ENCODE measurements around the gene TPD52L1. TPM values are rescaled to one million over a fixed set of nuclear protein-coding genes. Genes with fewer than 3 reads are reported as not detected.

TPD52L1 gene
- total and polyA plus RNA-seq, 7 donors, result 8.1 to 98.9 (median 61.0) TPM

DNA sequence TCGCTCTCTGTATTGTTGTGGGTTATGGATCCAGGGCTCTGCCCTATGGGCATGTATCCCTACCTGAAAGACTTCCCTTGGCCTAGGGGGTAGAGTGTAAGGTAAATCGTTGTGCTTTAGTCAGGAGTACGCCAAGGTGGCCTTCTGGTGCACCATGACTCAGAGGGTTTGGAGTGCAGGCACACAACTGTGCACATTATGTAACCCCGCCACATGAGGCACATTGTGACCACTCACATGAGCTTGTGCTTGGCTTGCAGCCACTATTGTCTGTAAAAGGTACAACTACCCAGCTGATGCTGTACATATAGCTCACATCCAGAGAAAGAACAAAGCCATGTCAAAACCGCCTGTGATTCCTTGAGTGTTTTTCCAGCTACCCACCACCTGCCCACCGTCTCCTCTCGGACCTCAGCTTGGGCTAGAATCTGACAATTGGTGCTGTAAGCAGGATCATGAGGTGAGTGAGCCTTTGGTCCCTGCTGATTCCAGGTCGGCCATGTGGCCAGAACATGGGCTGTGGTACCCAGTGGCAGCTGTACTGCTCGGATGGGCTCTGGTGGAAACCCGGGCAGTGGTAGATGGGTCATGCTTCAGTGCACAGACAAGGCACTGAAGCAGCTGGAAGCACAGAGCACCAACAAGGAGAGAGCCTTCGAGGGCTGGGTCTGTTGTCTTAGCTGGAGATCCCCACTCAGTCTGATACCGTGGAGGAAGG, 114.4 kb downstream of the TPD52L1 start:
- H3K27me3 ChIP-seq, result no peaks in the 10 kb centered on the region
- peaks cover 0 to under 1% (median 0%) of the 10 kb centered on the region in 4 donors for H3K4me1 ChIP-seq
- H3K9me3 ChIP-seq, result no peaks in the 10 kb centered on the region
- intact Hi-C loops (cut with DNase I), result no loop called here
- no peak overlapping the region for H3K27ac ChIP-seq
- peaks cover 0 to 11% (median 5%) of the 10 kb centered on the region in 4 donors for H3K36me3 ChIP-seq
- no peak overlapping the region for H3K4me3 ChIP-seq
- WGBS, 2 donors, result 95 to 96% methylated on average over 12 of the region's 12 CpGs
- no peak for TF ChIP-seq POLR2A (IDR thresholded peaks at IDR 0.05)
- no peak for TF ChIP-seq POLR2AphosphoS5 (IDR thresholded peaks at IDR 0.05)
- TF ChIP-seq, protein P1, sequence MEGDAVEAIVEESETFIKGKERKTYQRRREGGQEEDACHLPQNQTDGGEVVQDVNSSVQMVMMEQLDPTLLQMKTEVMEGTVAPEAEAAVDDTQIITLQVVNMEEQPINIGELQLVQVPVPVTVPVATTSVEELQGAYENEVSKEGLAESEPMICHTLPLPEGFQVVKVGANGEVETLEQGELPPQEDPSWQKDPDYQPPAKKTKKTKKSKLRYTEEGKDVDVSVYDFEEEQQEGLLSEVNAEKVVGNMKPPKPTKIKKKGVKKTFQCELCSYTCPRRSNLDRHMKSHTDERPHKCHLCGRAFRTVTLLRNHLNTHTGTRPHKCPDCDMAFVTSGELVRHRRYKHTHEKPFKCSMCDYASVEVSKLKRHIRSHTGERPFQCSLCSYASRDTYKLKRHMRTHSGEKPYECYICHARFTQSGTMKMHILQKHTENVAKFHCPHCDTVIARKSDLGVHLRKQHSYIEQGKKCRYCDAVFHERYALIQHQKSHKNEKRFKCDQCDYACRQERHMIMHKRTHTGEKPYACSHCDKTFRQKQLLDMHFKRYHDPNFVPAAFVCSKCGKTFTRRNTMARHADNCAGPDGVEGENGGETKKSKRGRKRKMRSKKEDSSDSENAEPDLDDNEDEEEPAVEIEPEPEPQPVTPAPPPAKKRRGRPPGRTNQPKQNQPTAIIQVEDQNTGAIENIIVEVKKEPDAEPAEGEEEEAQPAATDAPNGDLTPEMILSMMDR (IDR thresholded peaks at IDR 0.05), result no peak
- TF ChIP-seq EP300 (IDR thresholded peaks at IDR 0.05), result no peak
- DNase-seq, result no peak

DNA sequence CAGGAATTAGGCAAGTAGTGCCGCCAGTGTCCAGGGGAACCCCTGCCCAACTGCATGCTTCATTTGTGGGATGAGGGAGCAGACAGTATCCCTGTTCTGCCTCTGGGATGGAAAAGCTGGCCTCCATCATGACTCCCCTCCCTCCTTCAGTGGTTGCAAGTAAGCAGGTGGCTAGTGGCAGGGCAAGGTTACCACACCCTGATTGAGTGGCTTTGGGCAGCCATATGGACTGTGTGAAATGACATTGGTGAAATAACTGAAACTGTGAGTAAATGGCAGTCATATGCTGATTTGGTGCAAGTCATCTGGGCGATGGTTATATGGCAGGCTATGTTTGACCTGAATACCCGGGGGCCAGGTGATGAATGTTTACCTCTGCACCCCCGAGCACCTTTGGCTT, 115.2 kb downstream of the TPD52L1 start:
- Histone ChIP-seq H3K4me1 (peaks cover 0 to 1% (median 0%) of the 10 kb centered on the region in 4 donors), H3K36me3 (peaks cover 0 to 18% (median 6%) of the 10 kb centered on the region in 4 donors), H3K27me3 (no peaks in the 10 kb centered on the region), H3K9me3 (no peaks in the 10 kb centered on the region), H3K27ac (no peak overlapping the region), H3K4me3 (no peak overlapping the region)
- WGBS, 2 donors, result 69 to 86% methylated on average over 4 of the region's 4 CpGs
- TF ChIP-seq, protein P1 (IDR thresholded peaks at IDR 0.05), result no peak
- TF ChIP-seq EP300 (IDR thresholded peaks at IDR 0.05) (no peak), POLR2A (IDR thresholded peaks at IDR 0.05) (no peak), POLR2AphosphoS5 (IDR thresholded peaks at IDR 0.05) (no peak)
- intact Hi-C loops (cut with DNase I), result no loop called here
- DNase-seq, result no peak

DNA sequence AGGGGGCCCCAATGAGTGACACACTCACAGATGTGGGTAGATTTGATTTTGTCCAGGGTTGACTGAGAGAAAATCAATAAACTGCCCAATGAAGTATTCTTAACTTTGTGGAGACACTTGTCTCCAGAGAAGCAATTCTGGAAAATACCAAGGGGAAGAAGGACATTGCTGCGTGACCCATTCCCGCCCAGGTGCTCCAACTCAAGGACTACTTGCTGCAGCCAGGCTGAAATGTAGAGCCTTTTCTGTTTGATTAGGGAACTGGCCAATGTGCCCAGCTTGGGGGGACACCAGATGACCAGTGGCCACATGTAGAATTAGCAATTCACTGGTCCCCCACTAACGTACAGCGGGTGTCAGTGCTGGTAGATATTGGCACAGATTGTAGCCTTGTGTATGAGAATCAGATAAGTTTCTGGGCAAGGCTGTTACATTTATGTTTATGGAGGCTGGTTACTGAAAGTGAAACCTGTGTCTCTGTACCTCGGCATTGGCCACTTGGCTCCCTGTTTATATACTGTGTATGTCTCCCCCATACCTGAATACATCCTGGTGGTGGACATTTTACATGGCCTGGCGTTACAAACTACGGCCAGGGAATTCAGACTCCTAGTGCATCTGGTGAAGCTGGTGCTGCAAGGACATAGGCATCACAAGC, 115.9 kb downstream of the TPD52L1 start:
- Histone ChIP-seq H3K27me3 (no peaks in the 10 kb centered on the region), H3K9me3 (no peaks in the 10 kb centered on the region), H3K36me3 (peaks cover 0 to 24% (median 6%) of the 10 kb centered on the region in 4 donors), H3K4me1 (peaks cover 0 to 6% (median 0%) of the 10 kb centered on the region in 4 donors), H3K27ac (no peak overlapping the region), H3K4me3 (no peak overlapping the region)
- intact Hi-C loops (cut with DNase I), result no loop called here
- no peak for TF ChIP-seq POLR2A (IDR thresholded peaks at IDR 0.05)
- no peak for DNase-seq
- WGBS, 2 donors, result 48 to 86% methylated on average over 7 of the region's 7 CpGs

DNA sequence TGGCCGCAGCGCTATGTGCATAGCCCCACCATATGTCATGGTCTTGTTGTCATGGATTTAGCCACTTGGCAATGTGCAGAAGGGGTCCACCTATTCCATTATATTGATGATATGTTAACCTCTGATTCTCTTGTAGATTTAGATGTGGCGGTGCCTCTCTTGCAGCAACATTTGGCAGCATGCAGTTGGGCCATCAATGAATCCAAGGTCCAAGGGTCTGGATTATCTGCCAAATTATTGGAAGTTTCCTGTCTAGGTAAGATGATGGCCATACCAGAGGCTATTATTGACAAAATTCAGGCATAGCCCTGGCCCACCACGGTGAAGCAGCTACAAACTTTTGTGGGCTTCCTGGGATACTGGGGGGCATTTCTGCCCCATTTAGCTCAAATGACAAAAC, 116.8 kb downstream of the TPD52L1 start:
- intact Hi-C loops (cut with DNase I), result no loop called here
- Histone ChIP-seq H3K9me3 (no peaks in the 10 kb centered on the region), H3K27me3 (no peaks in the 10 kb centered on the region), H3K4me3 (no peak overlapping the region), H3K36me3 (peaks cover 0 to 31% (median 6%) of the 10 kb centered on the region in 4 donors), H3K27ac (no peak overlapping the region), H3K4me1 (peaks cover 0 to 6% (median 0%) of the 10 kb centered on the region in 4 donors)
- DNase-seq, result no peak
- TF ChIP-seq, protein P1 (IDR thresholded peaks at IDR 0.05), result no peak
- TF ChIP-seq POLR2AphosphoS5 (IDR thresholded peaks at IDR 0.05), result no peak
- 98 to 99% methylated on average over 4 of the region's 4 CpGs for WGBS, 2 donors

DNA sequence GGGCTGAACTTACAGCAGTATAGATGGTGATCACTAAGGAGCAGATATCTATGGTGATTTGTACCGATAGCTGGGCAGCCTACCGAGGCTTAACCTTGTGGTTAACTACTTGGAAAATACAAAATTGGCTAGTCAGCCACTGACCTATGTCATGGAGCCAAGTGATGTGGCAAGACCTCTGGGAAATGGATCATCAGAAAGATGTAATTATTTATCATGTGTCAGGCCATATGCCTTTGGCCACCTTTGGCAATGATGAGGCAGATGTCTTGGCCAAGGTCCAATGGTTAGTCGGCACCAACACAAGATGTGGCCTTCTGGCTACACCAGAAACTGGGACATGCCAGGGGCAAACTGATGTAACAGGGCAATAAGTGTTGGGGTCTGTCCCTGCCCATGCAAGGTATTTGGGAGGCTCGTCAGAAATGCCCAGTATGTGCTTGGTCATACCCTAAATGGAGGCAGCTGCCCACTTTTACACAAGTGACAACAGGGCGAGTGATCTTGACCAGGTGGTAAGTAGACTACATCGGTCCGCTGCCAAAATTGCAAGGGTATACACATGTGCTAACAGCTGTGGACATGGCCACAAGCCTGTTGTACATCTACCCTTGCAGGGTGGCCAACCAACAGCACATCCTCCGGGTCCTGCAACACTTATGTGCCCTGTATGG, 118.0 kb downstream of the TPD52L1 start:
- WGBS, 2 donors, result 95 to 96% methylated on average over 8 of the region's 8 CpGs
- Histone ChIP-seq H3K4me3 (no peak overlapping the region), H3K36me3 (peaks cover 0 to 41% (median 8%) of the 10 kb centered on the region in 4 donors), H3K27me3 (no peaks in the 10 kb centered on the region), H3K9me3 (no peaks in the 10 kb centered on the region), H3K27ac (no peak overlapping the region), H3K4me1 (peaks cover 0 to 6% (median 0%) of the 10 kb centered on the region in 4 donors)
- intact Hi-C loops (cut with DNase I), result no loop called here
- TF ChIP-seq POLR2A (IDR thresholded peaks at IDR 0.05) (no peak), POLR2AphosphoS5 (IDR thresholded peaks at IDR 0.05) (no peak), EP300 (IDR thresholded peaks at IDR 0.05) (no peak)
- TF ChIP-seq, protein P1 (IDR thresholded peaks at IDR 0.05), result no peak
- DNase-seq, result no peak
